Sigmoid colon (tissue), 4 donors: ENCODE measurements around the gene LTBP1.

Experiments used
- EP300 ChIP-seq, 4 donors: sonication (generic); formaldehyde crosslinking; IDR thresholded peaks; one replicate each; pipeline ENCODE4 v1.6.1; 2017; ENCODE audit warnings: antibody characterized with exemption in 4 of 4
- TF ChIP-seq, protein P1 (sequence below), 4 experiments: fragments of 450-650 bp in 3 of 4; fragments of 200-600 bp in 1 of 4; IDR thresholded peaks; one replicate each; pipeline ENCODE4 v1.5.1; 2016 to 2019; ENCODE audit warnings: antibody characterized with exemption in 4 of 4, mild to moderate bottlenecking in 3 of 4, moderate library complexity in 2 of 4

- TF ChIP-seq, protein P1, sequence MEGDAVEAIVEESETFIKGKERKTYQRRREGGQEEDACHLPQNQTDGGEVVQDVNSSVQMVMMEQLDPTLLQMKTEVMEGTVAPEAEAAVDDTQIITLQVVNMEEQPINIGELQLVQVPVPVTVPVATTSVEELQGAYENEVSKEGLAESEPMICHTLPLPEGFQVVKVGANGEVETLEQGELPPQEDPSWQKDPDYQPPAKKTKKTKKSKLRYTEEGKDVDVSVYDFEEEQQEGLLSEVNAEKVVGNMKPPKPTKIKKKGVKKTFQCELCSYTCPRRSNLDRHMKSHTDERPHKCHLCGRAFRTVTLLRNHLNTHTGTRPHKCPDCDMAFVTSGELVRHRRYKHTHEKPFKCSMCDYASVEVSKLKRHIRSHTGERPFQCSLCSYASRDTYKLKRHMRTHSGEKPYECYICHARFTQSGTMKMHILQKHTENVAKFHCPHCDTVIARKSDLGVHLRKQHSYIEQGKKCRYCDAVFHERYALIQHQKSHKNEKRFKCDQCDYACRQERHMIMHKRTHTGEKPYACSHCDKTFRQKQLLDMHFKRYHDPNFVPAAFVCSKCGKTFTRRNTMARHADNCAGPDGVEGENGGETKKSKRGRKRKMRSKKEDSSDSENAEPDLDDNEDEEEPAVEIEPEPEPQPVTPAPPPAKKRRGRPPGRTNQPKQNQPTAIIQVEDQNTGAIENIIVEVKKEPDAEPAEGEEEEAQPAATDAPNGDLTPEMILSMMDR (IDR thresholded peaks at IDR 0.05), result no peak
- TF ChIP-seq EP300 (IDR thresholded peaks at IDR 0.05), result no peak
These were observed 491.1 kb downstream of the LTBP1 start for GRCh38 chr2:33437815-33438214.
